HL-60 (cell line): ENCODE data around the gene ETDC.
"Not testable (repeated sequence)": the region's sequence is repeated elsewhere in the genome, so short reads cannot be mapped to it uniquely, and the experiment has no call there.

ENCODE experiments used
- DNase-seq, 2 experiments: peaks; one replicate each; pipeline ENCODE4 v3.0.0-alpha.2; 2010 to 2020; ENCODE audit warnings: low read depth in 1 of 2, low spot score in 1 of 2
- H3K27ac ChIP-seq: fragments of 250-450 bp; sonication (Bioruptor Pico); replicated peaks from 2 replicates; pipeline ENCODE4 v1.5.1; 2020; ENCODE audit warnings: mild to moderate bottlenecking, moderate library complexity
- H3K27me3 ChIP-seq: fragments of 250-450 bp; sonication (Bioruptor Pico); 2 replicates; pipeline ENCODE4 v1.5.1; 2021; ENCODE audit warnings: mild to moderate bottlenecking, moderate library complexity; ENCODE audit not compliant: insufficient read depth, poor library complexity, severe bottlenecking
- H3K4me3 ChIP-seq: replicated peaks from 2 replicates; pipeline ENCODE4 v1.5.1; 2011; ENCODE audit warnings: mild to moderate bottlenecking, control low read depth, low read length; ENCODE audit not compliant: insufficient read depth
- CTCF ChIP-seq: IDR thresholded peaks from one replicate; pipeline ENCODE4 v1.5.1; 2011; ENCODE audit warnings: low read length, control low read depth, inconsistent platforms; ENCODE audit not compliant: insufficient read depth
- GABPA ChIP-seq: IDR thresholded peaks from 2 replicates; pipeline ENCODE4 v1.6.1; 2012; ENCODE audit warnings: low read depth
- POLR2AphosphoS5 ChIP-seq: IDR thresholded peaks from 2 replicates; pipeline ENCODE4 v1.6.1; 2012; ENCODE audit warnings: low read depth
- REST ChIP-seq: IDR thresholded peaks from 2 replicates; pipeline ENCODE4 v1.6.1; 2012; ENCODE audit warnings: low read depth; ENCODE audit not compliant: insufficient replicate concordance
- SPI1 ChIP-seq: IDR thresholded peaks from 2 replicates; pipeline ENCODE4 v1.6.1; 2012; ENCODE audit warnings: low read depth, mild to moderate bottlenecking, borderline replicate concordance

The ETDC gene

GRCh38 chrX:135308345-135308855 is 880 bp upstream of the ETDC start:
- Histone ChIP-seq H3K27ac (no peak overlapping the region), H3K4me3 (no peak overlapping the region), H3K27me3 (no peaks in the 10 kb centered on the region)
- DNase-seq = no peak
- TF ChIP-seq REST (no peak), CTCF (no peak), POLR2AphosphoS5 (no peak), GABPA (no peak), SPI1 (no peak)

DNA sequence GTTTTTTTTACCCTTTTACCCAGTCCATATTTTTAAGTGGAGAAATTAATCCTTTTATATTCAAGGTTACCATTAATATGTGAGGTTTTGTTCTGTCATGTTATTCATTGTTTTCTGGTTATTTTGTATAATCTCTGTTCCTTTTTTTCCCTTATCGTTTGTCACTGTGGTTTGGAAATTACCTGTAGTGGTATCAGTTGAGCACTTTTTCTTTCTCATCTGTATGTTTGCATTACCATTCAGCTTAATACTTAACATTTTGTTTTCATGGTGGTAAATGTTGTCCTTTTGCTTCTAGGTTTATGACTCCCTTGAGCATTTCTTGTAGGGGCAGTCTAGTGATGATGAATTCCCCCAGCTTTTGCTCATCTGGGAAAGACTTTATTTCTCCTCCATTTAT is 6.6 kb downstream of the ETDC start:
- TF ChIP-seq SPI1 (no peak), GABPA (no peak), POLR2AphosphoS5 (no peak), REST (no peak), CTCF (no peak)
- Histone ChIP-seq H3K4me3 (no peak overlapping the region), H3K27ac (no peak overlapping the region)

GRCh38 chrX:135324463-135324862 is 15.2 kb downstream of the ETDC start:
- TF ChIP-seq GABPA = no peak
- TF ChIP-seq POLR2AphosphoS5 = no peak
- no peak for TF ChIP-seq SPI1
- TF ChIP-seq REST = no peak
- no peak for TF ChIP-seq CTCF
- no peaks in the 10 kb centered on the region for H3K27me3 ChIP-seq
- no peak overlapping the region for H3K4me3 ChIP-seq
- no peak overlapping the region for H3K27ac ChIP-seq
- DNase-seq = no peak

More for the DNA sequence above, 6.6 kb downstream of the ETDC start:
- no peaks in the 10 kb centered on the region for H3K27me3 ChIP-seq
- no peak for DNase-seq

DNA sequence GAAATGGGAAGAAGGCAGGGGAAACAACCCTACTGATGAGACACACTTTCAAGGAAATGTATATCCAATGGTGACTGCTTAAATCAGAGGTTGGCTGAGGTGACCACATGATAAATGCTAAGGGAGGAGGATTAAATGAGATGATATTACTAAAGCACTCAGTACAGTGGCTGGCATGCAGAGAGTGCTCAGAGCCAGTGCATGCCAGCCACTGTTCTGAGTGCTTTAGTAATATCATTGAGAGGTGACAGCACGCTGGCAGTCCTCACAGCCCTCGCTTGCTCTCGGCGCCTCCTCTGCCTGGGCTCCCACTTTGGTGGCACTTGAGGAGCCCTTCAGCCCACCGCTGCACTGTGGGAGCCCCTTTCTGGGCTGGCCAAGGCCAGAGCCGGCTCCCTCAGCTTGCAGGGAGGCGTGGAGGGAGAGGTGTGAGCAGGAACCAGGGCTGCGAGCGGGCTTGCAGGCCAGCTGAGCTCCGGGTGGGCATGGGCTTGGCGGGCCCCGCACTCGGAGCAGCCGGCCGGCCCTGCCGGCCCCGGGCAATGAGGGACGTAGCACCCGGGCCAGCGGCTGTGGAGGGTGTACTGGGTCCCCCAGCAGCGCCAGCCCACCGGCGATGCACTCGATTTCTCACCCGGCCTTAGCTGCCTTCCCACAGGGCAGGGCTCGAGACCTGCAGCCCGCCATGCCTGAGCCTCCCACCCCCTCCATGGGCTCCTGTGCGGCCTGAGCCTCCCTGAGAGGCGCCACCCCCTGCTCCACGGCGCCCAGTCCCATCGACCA is 15.9 kb downstream of the ETDC start:
- not testable (repeated sequence) for H3K4me3 ChIP-seq, H3K27ac ChIP-seq, H3K27me3 ChIP-seq, DNase-seq
